HG03159 (cell line): ENCODE data around the gene CACNB2.
A peak's percentile ranks its signal among the peaks of the same experiment; 100 is the strongest.

Experiments used
- ATAC-seq: cut with Tn5 transposase; IDR thresholded peaks from one replicate; pipeline ENCODE4 v1.9.1; 2021; ENCODE audit warnings: mild to moderate bottlenecking, moderate library complexity; ENCODE audit not compliant: unreplicated experiment

Gene CACNB2

DNA sequence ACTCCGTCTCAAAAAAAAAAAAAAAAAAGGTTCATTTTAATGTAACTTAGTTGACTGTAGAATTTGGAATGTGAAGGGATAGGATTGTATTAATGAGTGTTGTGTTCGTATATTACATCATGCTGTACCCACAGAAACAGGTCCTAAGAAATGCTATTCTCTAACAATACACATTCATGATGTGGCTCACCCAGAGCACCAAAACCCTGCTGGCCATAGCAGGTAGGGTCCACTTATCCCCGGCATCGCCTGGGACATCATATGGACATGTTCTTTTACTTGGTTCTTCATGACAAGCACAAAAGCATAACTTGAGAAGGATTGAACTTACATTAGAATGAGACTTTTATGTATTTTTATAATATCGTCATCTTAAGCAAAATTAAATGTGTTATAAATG, 241.5 kb downstream of the CACNB2 start:
- ATAC-seq, result no peak

DNA sequence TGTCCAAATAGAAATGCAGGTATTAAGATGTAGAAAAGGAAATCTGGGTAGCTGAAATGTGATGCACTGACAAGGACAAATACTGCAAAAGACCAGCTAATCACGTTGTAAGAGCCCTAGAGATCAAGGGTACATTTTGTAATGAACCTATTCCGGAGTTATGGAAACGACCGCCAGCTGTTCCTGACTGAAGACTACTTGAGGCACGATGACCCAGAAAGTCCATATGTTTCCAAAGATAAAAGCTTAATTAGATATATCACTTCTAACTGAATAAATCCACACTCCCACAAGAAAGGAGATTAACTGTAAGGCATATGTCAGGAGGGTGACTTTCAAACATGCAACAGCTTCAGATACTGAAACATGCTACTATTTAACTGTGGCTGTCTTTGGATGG, 257.7 kb downstream of the CACNB2 start:
- no peak for ATAC-seq

GRCh38 chr10:18399158-18399557, 258.9 kb downstream of the CACNB2 start:
- peak; percentile 71 for ATAC-seq

DNA sequence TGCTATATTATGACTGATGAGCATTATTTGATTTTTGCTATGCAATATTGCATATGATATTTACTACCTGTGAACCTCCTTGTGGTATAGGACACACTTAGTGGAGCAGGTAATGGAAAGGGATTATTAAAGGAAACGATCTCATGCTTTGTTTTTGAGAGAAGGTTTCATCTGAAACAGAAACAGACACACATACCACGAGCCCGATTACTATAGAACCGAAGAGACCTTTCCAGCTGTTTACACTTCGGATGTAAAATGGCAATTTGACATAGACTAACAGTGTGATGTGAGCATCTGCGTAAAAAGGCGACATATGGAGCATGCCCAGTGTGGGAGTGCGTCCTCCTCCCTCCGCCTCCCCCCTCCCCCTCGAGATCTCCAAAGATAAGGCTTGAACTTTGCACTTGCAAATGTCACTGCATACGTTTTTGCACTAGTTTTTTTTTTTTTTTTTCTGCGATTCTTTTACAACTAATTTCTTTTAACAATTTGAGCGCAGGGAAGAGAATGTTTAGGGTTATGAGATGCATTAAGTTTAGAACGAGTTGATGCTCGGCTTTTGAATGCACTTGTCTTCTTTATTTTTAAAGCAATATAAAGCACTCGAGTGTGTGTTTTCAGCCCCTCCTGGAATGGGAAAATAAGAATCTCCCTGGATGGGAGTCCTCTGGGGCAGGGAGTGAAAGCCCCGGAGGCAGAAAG, 260.1 kb downstream of the CACNB2 start:
- peak; percentile 49 for ATAC-seq

GRCh38 chr10:18400906-18401245, 260.7 kb downstream of the CACNB2 start:
- no peak for ATAC-seq

- no peak for ATAC-seq
Observed at GRCh38 chr10:18401416-18402195, 261.4 kb downstream of the CACNB2 start.

GRCh38 chr10:18402853-18403252, 262.6 kb downstream of the CACNB2 start:
- ATAC-seq, result no peak

GRCh38 chr10:18404530-18404929, 264.3 kb downstream of the CACNB2 start:
- no peak for ATAC-seq

DNA sequence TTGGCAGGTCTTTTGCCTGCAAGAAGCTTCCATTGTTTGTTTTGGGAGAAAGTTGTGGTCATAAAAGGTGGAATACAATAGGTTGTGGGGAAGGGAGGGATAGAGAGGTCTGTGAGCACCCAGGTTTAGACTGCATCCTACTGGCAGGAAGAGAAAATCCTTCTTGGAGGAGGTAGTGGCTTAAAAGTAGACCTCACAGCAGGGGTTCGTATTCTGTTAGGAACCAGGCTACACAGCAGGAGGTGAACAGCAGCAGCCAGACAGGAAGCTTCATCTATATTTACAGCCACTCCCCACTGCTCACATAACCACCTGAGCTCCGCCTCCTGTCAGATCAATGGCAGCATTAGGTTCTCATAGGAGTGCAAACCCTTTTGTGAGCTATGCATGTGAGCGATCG, 265.9 kb downstream of the CACNB2 start:
- no peak for ATAC-seq

- ATAC-seq, result peak; percentile 57
Observed at GRCh38 chr10:18409599-18410397, 269.6 kb downstream of the CACNB2 start.

GRCh38 chr10:18414061-18414460, 273.8 kb downstream of the CACNB2 start:
- ATAC-seq, result no peak

DNA sequence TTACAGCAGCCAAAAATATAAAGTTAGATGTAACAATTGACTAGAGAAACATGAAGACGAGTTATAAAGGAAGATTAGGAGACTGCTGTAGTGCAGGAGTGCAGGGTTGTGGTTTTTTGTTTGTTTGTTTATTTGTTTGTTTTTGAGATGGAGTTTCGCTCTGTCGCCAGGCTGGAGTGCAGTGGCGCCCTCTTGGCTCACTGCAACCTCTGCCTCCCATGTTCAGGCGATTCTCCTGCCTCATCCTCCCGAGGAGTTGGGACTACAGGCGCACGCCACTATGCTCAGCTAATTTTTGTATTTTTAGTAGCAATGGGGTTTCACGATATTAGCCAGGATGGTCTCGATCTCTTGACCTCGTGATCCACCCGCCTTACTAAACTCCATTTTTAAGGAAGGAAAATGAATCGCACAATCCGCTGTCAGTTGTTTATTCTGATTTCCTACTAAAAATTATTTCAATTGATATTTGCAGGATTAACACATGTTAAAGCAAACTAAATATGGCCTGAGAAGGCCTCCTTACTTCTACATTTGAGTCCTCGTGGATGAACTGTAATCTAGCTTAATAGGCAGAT, 277.8 kb downstream of the CACNB2 start:
- ATAC-seq, result no peak

GRCh38 chr10:18418541-18419215, 278.5 kb downstream of the CACNB2 start:
- ATAC-seq, result peak; percentile 76

DNA sequence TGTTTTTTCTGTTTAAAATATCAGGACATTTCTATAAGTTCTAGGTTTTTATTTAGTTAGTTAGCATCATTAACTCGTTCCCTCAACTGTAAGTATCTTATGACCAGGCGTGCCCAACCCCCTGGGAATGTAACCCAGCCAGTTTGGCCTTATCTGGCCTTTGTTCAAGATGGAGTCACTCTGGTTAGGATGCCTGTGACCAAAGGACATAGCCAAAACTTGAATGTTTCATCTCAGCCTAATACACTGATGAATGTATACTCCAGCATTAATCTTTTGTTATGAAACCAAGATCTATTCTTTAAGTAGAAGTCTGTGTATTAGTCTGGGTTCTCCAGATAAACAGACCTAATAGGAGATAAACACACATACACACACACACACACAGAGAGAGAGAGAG, 279.7 kb downstream of the CACNB2 start:
- no peak for ATAC-seq

DNA sequence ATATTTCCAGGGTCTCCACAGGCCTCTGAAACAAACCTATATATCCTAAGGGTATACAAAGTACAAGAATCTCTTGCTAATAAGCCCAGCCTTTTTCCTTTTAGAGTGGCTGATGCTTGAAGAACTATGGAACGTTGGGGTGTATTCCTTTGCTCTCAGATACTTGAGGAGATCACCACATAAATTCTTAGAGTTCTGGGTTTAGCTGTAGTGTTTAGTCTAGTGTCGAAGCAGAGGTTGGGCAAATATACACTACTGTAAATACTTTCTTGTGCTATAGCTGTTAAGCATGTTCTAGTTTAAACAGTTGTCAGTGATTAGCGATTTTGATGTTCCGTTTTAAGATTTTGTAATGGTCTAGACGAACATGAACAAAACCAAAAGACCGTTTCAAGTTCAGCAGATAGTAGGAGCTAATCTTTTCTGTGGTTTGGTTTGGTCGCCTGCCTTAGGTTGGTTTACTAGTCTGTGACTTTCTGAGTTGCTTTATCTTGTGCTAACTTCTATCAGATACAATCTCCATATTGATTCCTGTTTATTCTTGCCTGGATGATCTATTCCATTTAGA, 281.6 kb downstream of the CACNB2 start:
- ATAC-seq, result no peak

- no peak for ATAC-seq
Observed at GRCh38 chr10:18423058-18423637, 282.9 kb downstream of the CACNB2 start.

DNA sequence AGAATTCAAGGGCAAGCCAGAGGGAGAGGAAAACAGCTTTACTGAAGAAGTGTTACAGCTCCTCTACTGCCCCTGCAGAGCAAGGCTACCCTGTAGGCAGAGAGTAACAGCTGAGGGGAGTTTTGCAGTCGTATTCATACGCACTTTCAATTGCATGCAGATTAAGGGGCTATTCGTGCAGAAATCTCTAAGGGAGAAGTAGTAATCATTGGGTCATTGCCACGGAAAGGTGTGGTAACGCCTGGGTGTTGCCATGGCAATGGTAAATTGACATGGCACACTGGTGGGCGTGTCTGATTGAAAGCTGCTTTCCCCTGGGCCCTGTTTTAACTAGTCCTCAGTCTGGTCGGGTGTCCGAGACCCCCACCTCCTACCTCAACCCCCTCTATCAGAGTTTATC, 284.0 kb downstream of the CACNB2 start:
- no peak for ATAC-seq

DNA sequence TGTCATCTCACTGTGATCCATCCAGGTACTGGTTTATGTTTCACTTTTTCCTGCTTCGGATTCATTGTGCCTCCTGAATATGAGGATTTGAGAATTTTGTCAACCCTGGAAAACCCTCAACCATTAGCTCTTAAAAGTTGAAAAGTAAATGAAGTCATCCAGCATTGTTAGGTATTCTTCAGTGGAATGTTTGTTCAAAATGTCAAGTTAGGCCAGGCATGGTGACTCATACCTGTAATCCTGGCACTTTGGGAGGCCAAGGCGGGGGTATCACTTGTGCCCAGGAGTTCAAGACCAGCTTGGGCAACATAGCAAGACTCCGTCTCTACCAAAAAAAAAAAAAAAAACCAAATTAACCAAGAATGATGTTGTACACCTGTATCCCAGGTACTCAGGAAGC, 289.1 kb downstream of the CACNB2 start:
- ATAC-seq, result no peak

DNA sequence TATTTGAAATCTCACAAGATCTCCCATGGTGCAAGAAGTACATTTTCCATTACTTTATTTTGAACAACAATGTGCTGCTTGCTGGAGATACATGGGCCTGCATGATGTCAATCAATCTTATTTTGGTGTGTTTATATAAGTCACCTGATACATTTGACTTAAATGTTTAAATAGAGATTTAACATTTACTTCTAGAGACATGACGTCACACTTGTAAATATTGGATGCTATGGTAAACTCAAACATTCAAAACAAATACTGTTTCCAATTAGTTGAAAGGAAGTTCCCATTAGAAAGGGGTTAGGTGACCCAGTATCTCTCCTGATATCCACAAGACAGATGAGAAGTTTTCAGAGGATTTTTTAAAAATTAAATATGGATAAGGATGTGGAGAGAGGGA, 296.7 kb downstream of the CACNB2 start:
- ATAC-seq, result no peak

- no peak for ATAC-seq
Observed at GRCh38 chr10:18437486-18437885, 297.3 kb downstream of the CACNB2 start.
